Endothelial cell of umbilical vein (primary cell): Measurements from ENCODE around the gene ATG7. TPM values are rescaled to one million over a fixed set of nuclear protein-coding genes. Genes with fewer than 3 reads are reported as not detected.
A peak's percentile ranks its signal among the peaks of the same experiment; 100 is the strongest.

Experiments used
- BruUV-seq: library from RNA; stranded (reverse); fragments of 400-500 nt; replicated peaks from 2 replicates; lab custom pipeline; 2021; lab: Mats Ljungman, UMichigan
- CTCF ChIA-PET: fragments of 300-600, 350-600 bp; sonication (Branson Sonifier 250); formaldehyde crosslinking; loops from one replicate; lab custom pipeline; 2021; ENCODE audit warnings: antibody characterized with exemption, inconsistent platforms; lab: Charles Lee
- POLR2A ChIA-PET: fragments of 300-600, 350-600 bp; sonication (Branson Sonifier 250); formaldehyde crosslinking; loops from one replicate; lab custom pipeline; 2021; ENCODE audit warnings: antibody characterized with exemption, inconsistent platforms; lab: Charles Lee
- DNase-seq: peaks from one replicate; pipeline ENCODE4 v3.0.0-alpha.2; 2011; ENCODE audit warnings: low read depth, low spot score
- FAIRE-seq: peaks from 2 replicates; lab custom pipeline; 2011; peaks lifted over from hg19 to GRCh38; lab: Jason Lieb, UNC
- H2AFZ ChIP-seq: 2 replicates; pipeline ENCODE4 v1.6.0; 2012; ENCODE audit warnings: low read depth, low read length, control low read depth, inconsistent platforms
- H3K27ac ChIP-seq: 2 replicates; pipeline ENCODE4 v1.5.1; 2011; ENCODE audit warnings: low read depth, mild to moderate bottlenecking, control low read depth, low read length, moderate library complexity; ENCODE audit not compliant: insufficient read depth
- H3K27me3 ChIP-seq, 2 experiments: 2 replicates each; pipeline versions ENCODE4 v1.6.0 to v1.6.1; 2011; ENCODE audit warnings: low read length in 2 of 2, mixed read lengths in 1 of 2; ENCODE audit not compliant: control insufficient read depth in 2 of 2, insufficient read depth in 2 of 2
- H3K36me3 ChIP-seq, 2 experiments: 2 replicates in 1 of 2; 3 replicates in 1 of 2; pipeline ENCODE4 v1.5.1; 2011; ENCODE audit warnings: low read length in 2 of 2, mild to moderate bottlenecking in 1 of 2, moderate library complexity in 1 of 2; ENCODE audit not compliant: control insufficient read depth in 2 of 2, insufficient read depth in 2 of 2; ENCODE audit errors: extremely low read depth in 1 of 2
- H3K4me1 ChIP-seq: 3 replicates; pipeline ENCODE4 v1.5.1; 2011; ENCODE audit warnings: mild to moderate bottlenecking, low read length; ENCODE audit not compliant: control insufficient read depth, insufficient read depth; ENCODE audit errors: extremely low read depth
- H3K4me2 ChIP-seq: 2 replicates; pipeline ENCODE4 v1.6.1; 2011; ENCODE audit warnings: low read length, control low read depth, mixed read lengths; ENCODE audit not compliant: insufficient read depth
- H3K4me3 ChIP-seq, 3 experiments: fragments of 200-600 bp in 1 of 3; sonication (generic), shearing (Covaris generic) in 1 of 3; replicated peaks in 1 of 3; 2 replicates each; pipeline ENCODE4 v1.5.1; 2011 to 2016; ENCODE audit warnings: control low read depth in 3 of 3, low read length in 3 of 3, mild to moderate bottlenecking in 2 of 3, inconsistent platforms in 1 of 3, low read depth in 1 of 3, moderate library complexity in 1 of 3; ENCODE audit not compliant: insufficient read depth in 1 of 3
- H3K79me2 ChIP-seq: 2 replicates; pipeline ENCODE4 v1.6.0; 2012; ENCODE audit warnings: low read length, inconsistent platforms; ENCODE audit not compliant: control insufficient read depth, insufficient read depth
- H3K9ac ChIP-seq: replicated peaks from 2 replicates; pipeline ENCODE3; 2011; ENCODE audit warnings: low read length, control low read depth; ENCODE audit not compliant: insufficient read depth; ENCODE audit errors: extremely low read depth
- H3K9me1 ChIP-seq: replicated peaks from 3 replicates; pipeline ENCODE4 v1.6.0; 2011; ENCODE audit warnings: mild to moderate bottlenecking, low read length; ENCODE audit not compliant: control insufficient read depth, insufficient read depth; ENCODE audit errors: extremely low read depth
- H3K9me3 ChIP-seq: replicated peaks from 2 replicates; pipeline ENCODE4 v1.5.1; 2012; ENCODE audit warnings: low read length, inconsistent platforms; ENCODE audit not compliant: control insufficient read depth, insufficient read depth
- H4K20me1 ChIP-seq: replicated peaks from 2 replicates; pipeline ENCODE3; 2011; ENCODE audit warnings: mild to moderate bottlenecking, low read length; ENCODE audit not compliant: control insufficient read depth, insufficient read depth; ENCODE audit errors: extremely low read depth
- EZH2 ChIP-seq: IDR thresholded peaks from 2 replicates; pipeline ENCODE4 v1.6.1; 2012; ENCODE audit warnings: borderline replicate concordance, low read depth, mild to moderate bottlenecking, moderate library complexity, low read length, inconsistent platforms; ENCODE audit not compliant: severe bottlenecking
- FOS ChIP-seq: IDR thresholded peaks from 2 replicates; pipeline ENCODE4 v1.6.1; 2011; ENCODE audit warnings: mild to moderate bottlenecking, low read length, moderate library complexity, borderline replicate concordance; ENCODE audit not compliant: insufficient read depth
- GATA2 ChIP-seq: IDR thresholded peaks from 2 replicates; pipeline ENCODE4 v1.7.0; 2011; ENCODE audit warnings: low read depth, mild to moderate bottlenecking, moderate library complexity, mixed read lengths, low read length; ENCODE audit not compliant: insufficient read length, insufficient read depth
- JUN ChIP-seq: IDR thresholded peaks from 2 replicates; pipeline ENCODE4 v1.6.1; 2011; ENCODE audit warnings: borderline replicate concordance, low read depth; ENCODE audit not compliant: insufficient read length, insufficient read depth
- MYC ChIP-seq: IDR thresholded peaks from one replicate; pipeline ENCODE4 v1.6.1; 2011; ENCODE audit warnings: mild to moderate bottlenecking, low read depth, low read length
- POLR2A ChIP-seq: IDR thresholded peaks from 2 replicates; pipeline ENCODE4 v1.6.1; 2012; ENCODE audit warnings: low read depth, mild to moderate bottlenecking, control low read depth, low read length
- POLR2AphosphoS5 ChIP-seq: IDR thresholded peaks from 2 replicates; pipeline ENCODE4 v1.6.1; 2012; ENCODE audit warnings: low read depth, mild to moderate bottlenecking, control low read depth, low read length, moderate library complexity; ENCODE audit not compliant: insufficient read depth
- dilution Hi-C: fragments of 300-500 bp; cut with MboI; formaldehyde crosslinking; loops from one replicate; pipeline ENCODE4 v1.15.0; 2019; ENCODE audit warnings: low sequenced_read_pairs; ENCODE audit not compliant: extremely low pct_ligation_motif_present
- intact Hi-C: fragments of 100-400 bp; cut with micrococcal nuclease; formaldehyde crosslinking; loops from one replicate; pipeline ENCODE4 v1.10.0; 2022
- polyA plus RNA-seq, 4 experiments: library from polyadenylated mRNA; depleted of rRNA in 3 of 4; stranded (reverse) in 3 of 4; unstranded in 1 of 4; fragments of >200 nt; gene quantifications; 2 replicates each; pipeline versions ENCODE4 v1.2.1 to v1.2.3, GENCODE V29; 2011 to 2012; ENCODE audit warnings: missing spikeins in 1 of 4
- total RNA-seq: library from RNA; stranded (reverse); gene quantifications from 2 replicates; pipeline ENCODE4 v1.2.3, GENCODE V29; 2021
- TF ChIP-seq, protein P1 (sequence below): IDR thresholded peaks from 2 replicates; pipeline ENCODE4 v1.6.1; 2011; ENCODE audit not compliant: insufficient read depth, insufficient read length
- TF ChIP-seq, protein P2 (sequence below), 2 donors: IDR thresholded peaks; 1 replicate in 1 of 2; 2 replicates in 1 of 2; pipeline ENCODE4 v1.5.1; 2011; ENCODE audit warnings: low read length in 2 of 2, mild to moderate bottlenecking in 2 of 2, moderate library complexity in 2 of 2, control low read depth in 1 of 2, inconsistent platforms in 1 of 2, low read depth in 1 of 2; ENCODE audit not compliant: insufficient read depth in 1 of 2; ENCODE audit errors: extremely low read depth in 1 of 2

Gene ATG7
- total and polyA plus RNA-seq, 2 donors (not counting 3 experiments of a cell fraction or from before 2014, with no cell fraction given): 30.8 to 48.3 TPM

DNA sequence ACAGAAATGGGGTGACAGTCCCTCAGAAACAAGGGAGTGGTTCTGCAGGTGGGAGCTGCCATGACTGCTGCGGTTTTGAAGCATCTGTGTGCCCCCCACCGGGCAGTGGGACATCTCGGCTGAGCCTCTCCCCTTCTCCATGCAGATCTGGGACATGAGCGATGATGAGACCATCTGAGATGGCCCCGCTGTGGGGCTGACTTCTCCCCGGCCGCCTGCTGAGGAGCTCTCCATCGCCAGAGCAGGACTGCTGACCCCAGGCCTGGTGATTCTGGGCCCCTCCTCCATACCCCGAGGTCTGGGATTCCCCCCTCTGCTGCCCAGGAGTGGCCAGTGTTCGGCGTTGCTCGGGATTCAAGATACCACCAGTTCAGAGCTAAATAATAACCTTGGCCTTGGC is 282.5 kb downstream of the ATG7 start:
- no peak overlapping the region for H2AFZ ChIP-seq
- CTCF ChIA-PET: interaction anchor here (1.1 to 3.4 kb wide), 4 partner anchors 14 to 175 kb away, joined by 3 to 19 read pairs (median 4); no protein-coding TSS in a partner anchor

DNA sequence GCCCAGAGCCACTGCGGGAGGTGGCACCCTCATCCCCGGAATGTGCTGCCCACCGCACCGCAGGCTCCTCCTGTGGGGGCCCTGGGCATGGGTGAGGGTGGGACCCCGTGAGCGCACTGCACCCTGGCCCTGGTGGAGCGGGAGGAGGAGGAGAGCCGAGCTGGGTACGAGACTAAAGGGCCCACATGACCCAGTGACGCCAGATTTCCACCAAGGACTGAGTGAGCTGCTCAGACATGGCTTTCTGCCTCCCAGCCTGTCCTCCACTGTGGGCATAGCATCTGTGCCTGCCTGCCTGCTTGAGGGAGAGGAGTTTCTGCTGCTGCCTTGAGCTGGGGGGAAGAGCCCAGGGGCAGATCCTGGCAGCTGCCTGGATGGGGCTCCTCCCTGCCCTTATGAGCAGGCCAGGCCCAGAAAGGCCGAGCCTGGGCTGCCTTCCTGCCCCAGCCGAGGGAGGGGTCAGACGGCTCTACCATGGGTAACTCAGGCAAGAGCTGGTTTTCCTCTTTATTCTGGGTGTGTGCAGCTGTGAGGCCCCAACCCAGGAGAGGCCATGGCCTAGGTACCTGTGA is 283.1 kb downstream of the ATG7 start:
- no peaks in the 10 kb centered on the region for H3K9me1 ChIP-seq
- intact Hi-C loops (no loop called here), dilution Hi-C loops (no loop called here)
- H3K79me2 ChIP-seq: peaks cover 38% of the 10 kb centered on the region
- DNase-seq (no peak), FAIRE-seq (no peak)
- CTCF ChIA-PET: interaction anchor here (1.0 to 3.4 kb wide), 5 partner anchors 13 to 175 kb away, joined by 3 to 19 read pairs (median 4); no protein-coding TSS in a partner anchor
- peaks cover 2 to 25% of the 10 kb centered on the region in 2 experiments for H3K36me3 ChIP-seq
- H4K20me1 ChIP-seq: peaks cover under 1% of the 10 kb centered on the region
- H3K4me3 ChIP-seq: no peak overlapping the region
- H3K27ac ChIP-seq: no peak overlapping the region
- H2AFZ ChIP-seq: no peak overlapping the region
- H3K4me2 ChIP-seq: no peak overlapping the region
- no peaks in the 10 kb centered on the region for H3K9me3 ChIP-seq
- no TSS peak for BruUV-seq
- POLR2A ChIA-PET: interaction anchor here (0.7 kb wide), 1 partner anchor 17 kb away, joined by 4 read pairs; no protein-coding TSS in a partner anchor
- H3K4me1 ChIP-seq: peaks cover 38% of the 10 kb centered on the region
- TF ChIP-seq, protein P1, sequence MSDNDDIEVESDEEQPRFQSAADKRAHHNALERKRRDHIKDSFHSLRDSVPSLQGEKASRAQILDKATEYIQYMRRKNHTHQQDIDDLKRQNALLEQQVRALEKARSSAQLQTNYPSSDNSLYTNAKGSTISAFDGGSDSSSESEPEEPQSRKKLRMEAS: no peak
- no peak for TF ChIP-seq JUN
- no peak for TF ChIP-seq MYC
- no peak for TF ChIP-seq POLR2A
- no peak for TF ChIP-seq FOS
- TF ChIP-seq, protein P2, sequence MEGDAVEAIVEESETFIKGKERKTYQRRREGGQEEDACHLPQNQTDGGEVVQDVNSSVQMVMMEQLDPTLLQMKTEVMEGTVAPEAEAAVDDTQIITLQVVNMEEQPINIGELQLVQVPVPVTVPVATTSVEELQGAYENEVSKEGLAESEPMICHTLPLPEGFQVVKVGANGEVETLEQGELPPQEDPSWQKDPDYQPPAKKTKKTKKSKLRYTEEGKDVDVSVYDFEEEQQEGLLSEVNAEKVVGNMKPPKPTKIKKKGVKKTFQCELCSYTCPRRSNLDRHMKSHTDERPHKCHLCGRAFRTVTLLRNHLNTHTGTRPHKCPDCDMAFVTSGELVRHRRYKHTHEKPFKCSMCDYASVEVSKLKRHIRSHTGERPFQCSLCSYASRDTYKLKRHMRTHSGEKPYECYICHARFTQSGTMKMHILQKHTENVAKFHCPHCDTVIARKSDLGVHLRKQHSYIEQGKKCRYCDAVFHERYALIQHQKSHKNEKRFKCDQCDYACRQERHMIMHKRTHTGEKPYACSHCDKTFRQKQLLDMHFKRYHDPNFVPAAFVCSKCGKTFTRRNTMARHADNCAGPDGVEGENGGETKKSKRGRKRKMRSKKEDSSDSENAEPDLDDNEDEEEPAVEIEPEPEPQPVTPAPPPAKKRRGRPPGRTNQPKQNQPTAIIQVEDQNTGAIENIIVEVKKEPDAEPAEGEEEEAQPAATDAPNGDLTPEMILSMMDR (IDR thresholded peaks at IDR 0.05; ENCODE audit: extremely low read depth in 1 of 2, insufficient read depth in 1 of 2, low read depth in 1 of 2, low read length in 2 of 2): no peak
- no peak for TF ChIP-seq GATA2
- no peak for TF ChIP-seq POLR2AphosphoS5
- TF ChIP-seq EZH2: no peak
- H3K27me3 ChIP-seq: no peaks in the 10 kb centered on the region
- no peak overlapping the region for H3K9ac ChIP-seq

More for the DNA sequence above, 282.5 kb downstream of the ATG7 start:
- peaks cover 32% of the 10 kb centered on the region for H3K79me2 ChIP-seq
- no peaks in the 10 kb centered on the region for H4K20me1 ChIP-seq
- no peaks in the 10 kb centered on the region for H3K27me3 ChIP-seq
- peaks cover 33% of the 10 kb centered on the region for H3K4me1 ChIP-seq
- no peak overlapping the region for H3K9ac ChIP-seq
- BruUV-seq: no TSS peak
- H3K4me3 ChIP-seq: no peak overlapping the region
- POLR2A ChIA-PET: no interaction called here
- TF ChIP-seq POLR2A (peak; percentile 42), FOS (no peak)
- intact Hi-C loops (no loop called here), dilution Hi-C loops (no loop called here)
- no peaks in the 10 kb centered on the region for H3K9me1 ChIP-seq
- FAIRE-seq: no peak
- H3K9me3 ChIP-seq: no peaks in the 10 kb centered on the region
- peaks cover 2 to 25% of the 10 kb centered on the region in 2 experiments for H3K36me3 ChIP-seq
- no peak overlapping the region for H3K27ac ChIP-seq
- DNase-seq: no peak
- H3K4me2 ChIP-seq: no peak overlapping the region
